22Rv1 (cell line): ENCODE results near the gene POGZ.
"Not testable (repeated sequence)": the region's sequence is repeated elsewhere in the genome, so short reads cannot be mapped to it uniquely, and the experiment has no call there.

Experiments used
- CTCF ChIP-seq: fragments of 450-650 bp; IDR thresholded peaks from 2 replicates; pipeline ENCODE4 v1.5.1; 2017; ENCODE audit warnings: mild to moderate bottlenecking
- ZFX ChIP-seq: fragments of 450-650 bp; IDR thresholded peaks from 2 replicates; pipeline ENCODE4 v1.6.1; 2017; ENCODE audit warnings: antibody characterized with exemption, borderline replicate concordance

- TF ChIP-seq CTCF, ZFX: not testable (repeated sequence)
These were observed 21.9 kb downstream of the POGZ start for GRCh38 chr1:151437396-151437795.
